Left lobe of liver (tissue), 2 donors: ENCODE data around the gene CELF2. TPM values are rescaled to one million over a fixed set of nuclear protein-coding genes. Genes with fewer than 3 reads are reported as not detected.

ENCODE experiments used
- ATAC-seq: fragments of 200-7000 bp; cut with Tn5 transposase; one replicate; pipeline ENCODE4 v1.9.1; 2020; ENCODE audit warnings: mild to moderate bottlenecking, moderate library complexity
- DNase-seq: peaks from one replicate; pipeline ENCODE4 v3.0.0-alpha.2; 2020; ENCODE audit warnings: low spot score
- total RNA-seq: library from RNA; stranded (reverse); gene quantifications from one replicate; pipeline ENCODE4 v1.2.1, GENCODE V29; 2021
- donor health status: DM: no; HTN: no; CAD: no; lungs with moderate emphysema.
- donor health status: DM: no; HTN: yes; CAD: no.

Gene CELF2
- total RNA-seq, 1 donor from 2014 or later: 2.6 TPM

- no peak for DNase-seq
- no peak for ATAC-seq
These were observed 268.7 kb downstream of the CELF2 start for GRCh38 chr10:11286261-11286852.

- ATAC-seq (no peak), DNase-seq (no peak)
These were observed 270.6 kb downstream of the CELF2 start for GRCh38 chr10:11288302-11288701.

GRCh38 chr10:11290156-11290890, 272.7 kb downstream of the CELF2 start:
- ATAC-seq (no peak), DNase-seq (no peak)

GRCh38 chr10:11292576-11293302, 275.1 kb downstream of the CELF2 start:
- DNase-seq: no peak
- no peak for ATAC-seq

- no peak for ATAC-seq
- no peak for DNase-seq
These were observed 275.7 kb downstream of the CELF2 start for GRCh38 chr10:11293332-11293731.

GRCh38 chr10:11294831-11295450, 277.3 kb downstream of the CELF2 start:
- no peak for DNase-seq
- ATAC-seq: peak; percentile 20

GRCh38 chr10:11295492-11295891, 277.8 kb downstream of the CELF2 start:
- ATAC-seq: no peak

GRCh38 chr10:11297136-11297535, 279.5 kb downstream of the CELF2 start:
- DNase-seq: no peak
- ATAC-seq: no peak

More at GRCh38 chr10:11295492-11295891, 277.8 kb downstream of the CELF2 start:
- no peak for DNase-seq

- no peak for ATAC-seq
- no peak for DNase-seq
These were observed 280.4 kb downstream of the CELF2 start for GRCh38 chr10:11298116-11298515.

GRCh38 chr10:11299125-11299524, 281.5 kb downstream of the CELF2 start:
- DNase-seq: no peak
- no peak for ATAC-seq

GRCh38 chr10:11300026-11300425, 282.4 kb downstream of the CELF2 start:
- DNase-seq: no peak
- ATAC-seq: no peak

- DNase-seq (no peak), ATAC-seq (no peak)
These were observed 282.9 kb downstream of the CELF2 start for GRCh38 chr10:11300563-11300962.

GRCh38 chr10:11301571-11302111, 284.0 kb downstream of the CELF2 start:
- ATAC-seq (no peak), DNase-seq (no peak)

- DNase-seq: no peak
These were observed 284.5 kb downstream of the CELF2 start for GRCh38 chr10:11302181-11302580.

GRCh38 chr10:11303361-11304170, 285.9 kb downstream of the CELF2 start:
- ATAC-seq (no peak), DNase-seq (no peak)

More at GRCh38 chr10:11302181-11302580, 284.5 kb downstream of the CELF2 start:
- no peak for ATAC-seq

GRCh38 chr10:11304906-11305585, 287.4 kb downstream of the CELF2 start:
- ATAC-seq (no peak), DNase-seq (no peak)

GRCh38 chr10:11305825-11306593, 288.3 kb downstream of the CELF2 start:
- ATAC-seq (no peak), DNase-seq (no peak)

- ATAC-seq (no peak), DNase-seq (no peak)
These were observed 289.3 kb downstream of the CELF2 start for GRCh38 chr10:11307004-11307403.

- ATAC-seq: no peak
- no peak for DNase-seq
These were observed 290.3 kb downstream of the CELF2 start for GRCh38 chr10:11307937-11308336.
